GM19023 (cell line): ENCODE measurements around the gene SSC5D.
"Not testable (repeated sequence)": the region's sequence is repeated elsewhere in the genome, so short reads cannot be mapped to it uniquely, and the experiment has no call there.

ENCODE experiments used
- ATAC-seq: cut with Tn5 transposase; IDR thresholded peaks from one replicate; pipeline ENCODE4 v1.9.1; 2021; ENCODE audit warnings: mild to moderate bottlenecking, moderate library complexity; ENCODE audit not compliant: unreplicated experiment

Gene SSC5D

GRCh38 chr19:55486043-55486970 is 1.9 kb upstream of the SSC5D start:
- ATAC-seq = no peak

GRCh38 chr19:55486971-55487923 is 989 bp upstream of the SSC5D start:
- no peak for ATAC-seq

GRCh38 chr19:55488986-55489710 is 912 bp downstream of the SSC5D start:
- ATAC-seq = no peak

- no peak for ATAC-seq
These were observed 1.7 kb downstream of the SSC5D start for GRCh38 chr19:55489711-55490477.

- ATAC-seq = no peak
These were observed 2.5 kb downstream of the SSC5D start for GRCh38 chr19:55490478-55491432.

GRCh38 chr19:55491546-55492360 is 3.5 kb downstream of the SSC5D start:
- ATAC-seq = no peak

- no peak for ATAC-seq
These were observed 4.2 kb downstream of the SSC5D start for GRCh38 chr19:55492362-55492944.

GRCh38 chr19:55493052-55493644 is 4.9 kb downstream of the SSC5D start:
- ATAC-seq = no peak

- ATAC-seq = no peak
These were observed 5.5 kb downstream of the SSC5D start for GRCh38 chr19:55493645-55494171.

GRCh38 chr19:55494172-55494761 is 6.0 kb downstream of the SSC5D start:
- no peak for ATAC-seq

GRCh38 chr19:55495646-55496349 is 7.6 kb downstream of the SSC5D start:
- no peak for ATAC-seq

GRCh38 chr19:55496820-55497219 is 8.6 kb downstream of the SSC5D start:
- ATAC-seq = not testable (repeated sequence)

GRCh38 chr19:55497763-55498162 is 9.5 kb downstream of the SSC5D start:
- ATAC-seq = no peak

GRCh38 chr19:55498246-55498840 is 10.1 kb downstream of the SSC5D start:
- ATAC-seq = no peak

GRCh38 chr19:55500368-55500952 is 12.2 kb downstream of the SSC5D start:
- ATAC-seq = no peak
